Activated CD4-positive, alpha-beta T cell treated with anti-CD3 and anti-CD28 coated beads, Interleukin-2, amount 50 U/mL, for 24 hours (primary cell): ENCODE measurements around the gene GH2.
"Not testable (repeated sequence)": the region's sequence is repeated elsewhere in the genome, so short reads cannot be mapped to it uniquely, and the experiment has no call there.

ENCODE experiments used
- DNase-seq, 2 donors: peaks; one replicate each; pipeline ENCODE4 v3.0.0-alpha.2; 2020; ENCODE audit warnings: low read depth in 1 of 2, low spot score in 1 of 2

Gene GH2

DNA sequence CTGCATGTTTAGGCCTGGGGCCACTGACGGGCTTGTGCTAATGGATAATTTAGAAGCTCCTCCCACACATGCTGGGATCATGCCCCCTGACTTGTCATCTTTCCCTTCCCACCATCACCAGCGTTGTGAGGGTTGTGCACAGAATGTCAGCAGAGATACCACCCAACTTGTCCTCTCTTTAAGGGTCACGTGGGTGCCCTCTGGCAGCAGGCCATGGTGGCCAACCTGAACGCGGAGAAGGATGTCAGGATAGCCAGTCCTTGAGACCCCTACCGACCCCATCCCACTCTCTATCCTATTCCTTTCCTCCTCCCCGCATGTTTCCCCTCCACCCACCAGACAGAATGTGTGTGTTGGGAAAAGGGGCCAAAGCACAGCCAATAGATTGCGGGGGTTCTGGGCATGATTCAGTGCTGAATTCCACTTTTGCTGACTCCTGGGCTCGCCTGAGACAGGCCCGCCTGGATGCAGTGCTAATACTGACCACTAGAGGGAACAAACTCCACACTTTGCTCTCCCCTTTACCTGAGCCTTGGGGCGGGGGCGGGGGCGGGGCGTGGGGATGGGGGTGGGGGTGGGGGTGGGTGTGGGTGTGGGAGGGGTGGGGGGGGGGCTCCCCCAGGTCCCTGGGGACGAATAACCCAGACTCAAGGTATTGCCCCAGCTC is at the start of gene GH2:
Gene GH2, minus strand, starts transcription at position 10 of the 667 bp plus-strand sequence. CDS start 143 bp downstream, outside the sequence.
- DNase-seq: peak; percentile 42 to 59

GRCh38 chr17:63930951-63931575 is 49.3 kb upstream of the GH2 start:
- no peak for DNase-seq

DNA sequence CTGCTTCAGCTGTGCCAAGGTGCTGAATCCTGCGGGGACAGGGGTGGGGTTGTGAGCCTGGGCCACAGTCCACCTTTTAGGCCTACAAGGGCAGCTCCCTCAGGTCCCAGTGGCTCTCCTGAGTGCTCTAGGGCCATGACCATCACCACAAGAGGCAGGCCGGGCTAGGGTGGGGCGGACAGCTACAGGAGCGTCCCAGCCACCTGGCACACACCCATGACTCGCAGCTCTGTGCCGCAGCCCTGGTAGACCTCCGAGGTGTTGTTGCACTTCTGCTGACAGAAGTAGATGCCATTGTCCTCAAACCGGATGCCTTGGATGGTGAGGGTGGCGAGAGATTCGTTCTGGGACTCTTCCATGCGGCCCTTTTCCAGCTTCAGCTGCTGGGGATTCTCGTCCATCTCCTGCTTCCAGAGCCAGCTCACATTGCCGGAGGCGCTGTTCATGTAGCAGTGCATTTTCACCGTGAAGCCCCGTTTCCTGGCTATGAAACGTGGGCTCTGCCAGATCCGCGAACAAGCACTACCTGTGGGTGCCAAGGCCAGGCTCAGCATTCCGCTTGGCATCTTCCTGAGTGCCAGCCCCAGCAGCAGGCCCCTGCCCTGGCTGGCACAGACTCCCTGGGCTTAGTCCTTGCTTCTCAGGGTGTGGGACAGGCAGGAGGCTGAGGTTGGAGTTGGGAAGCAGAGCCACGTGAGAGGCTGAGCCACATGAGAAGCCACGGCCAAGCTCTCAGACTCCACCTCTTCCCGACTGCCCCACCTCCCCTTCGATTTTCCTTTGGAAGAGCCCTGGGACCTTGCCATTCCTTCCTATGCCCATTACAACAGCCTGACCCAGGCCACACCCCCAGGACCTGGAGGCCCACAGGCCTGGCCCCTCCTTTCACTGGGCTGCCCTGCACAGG is 48.4 kb upstream of the GH2 start:
- DNase-seq: no peak

GRCh38 chr17:63928966-63929695 is 47.4 kb upstream of the GH2 start:
- no peak for DNase-seq

DNA sequence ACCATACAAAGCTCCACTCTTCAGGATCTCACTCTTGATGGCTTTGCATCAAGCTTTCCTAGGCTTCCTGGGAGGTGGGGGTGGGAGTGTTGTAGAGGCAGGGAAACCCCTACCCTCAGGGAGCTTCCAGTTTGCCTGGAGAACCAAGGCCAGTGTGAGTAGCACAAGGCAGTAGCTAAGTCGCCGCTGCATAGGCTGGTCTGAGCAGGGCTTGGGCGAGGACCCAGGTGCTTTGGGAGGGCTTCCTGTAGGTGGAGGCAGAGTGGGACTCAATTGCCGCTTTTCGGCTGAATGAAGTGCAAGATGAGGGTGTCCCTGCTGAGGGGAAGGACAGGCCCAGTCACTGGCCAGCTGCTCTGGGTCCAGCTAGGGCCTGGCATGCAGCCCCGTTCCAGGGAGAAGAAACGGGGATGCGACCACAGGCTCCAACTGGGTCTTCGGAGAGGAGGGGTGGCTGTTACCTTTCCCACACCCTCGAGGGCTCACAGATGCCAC is 46.5 kb upstream of the GH2 start:
- DNase-seq: no peak

GRCh38 chr17:63927464-63928171 is 45.9 kb upstream of the GH2 start:
- no peak for DNase-seq

DNA sequence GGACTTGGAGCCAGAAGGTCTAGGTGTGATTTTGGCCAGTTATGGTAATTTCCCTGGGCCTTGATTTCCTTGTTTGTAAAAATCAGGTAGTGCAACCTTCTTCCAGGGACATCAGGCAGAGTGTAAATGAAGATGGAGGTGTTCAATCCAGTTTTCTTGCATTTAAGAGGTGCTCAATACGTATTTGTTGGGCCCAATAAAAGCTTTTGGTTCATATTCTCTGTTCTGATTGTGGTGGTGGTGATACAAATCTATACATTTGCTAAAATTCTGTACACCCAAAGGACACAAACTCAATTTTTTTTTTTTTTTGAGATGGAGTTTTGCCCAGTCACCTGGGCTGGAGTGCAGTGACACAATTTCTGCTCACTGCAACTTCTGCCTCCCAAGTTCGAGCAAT is 44.4 kb upstream of the GH2 start:
- no peak for DNase-seq

DNA sequence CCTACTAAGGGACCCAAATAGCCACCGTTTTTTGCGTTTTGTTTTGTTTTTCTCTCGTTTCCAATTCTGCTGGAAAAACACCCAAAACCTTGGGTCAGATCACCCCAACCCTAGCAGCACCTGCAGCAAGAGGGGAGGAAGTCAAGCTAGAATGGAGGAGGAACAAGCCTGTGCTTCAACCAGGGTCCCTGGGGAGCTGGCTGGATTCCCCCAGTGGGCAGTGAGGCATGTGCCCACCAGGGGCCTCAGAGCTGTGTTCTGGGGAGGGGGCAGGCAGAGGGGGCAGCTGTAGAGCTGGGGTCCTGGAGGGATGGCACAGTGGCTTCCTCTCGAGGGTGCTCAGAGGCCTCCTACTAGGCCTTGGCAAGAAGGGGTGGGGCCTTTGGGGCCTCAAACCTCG is 43.9 kb upstream of the GH2 start:
- DNase-seq: no peak

DNA sequence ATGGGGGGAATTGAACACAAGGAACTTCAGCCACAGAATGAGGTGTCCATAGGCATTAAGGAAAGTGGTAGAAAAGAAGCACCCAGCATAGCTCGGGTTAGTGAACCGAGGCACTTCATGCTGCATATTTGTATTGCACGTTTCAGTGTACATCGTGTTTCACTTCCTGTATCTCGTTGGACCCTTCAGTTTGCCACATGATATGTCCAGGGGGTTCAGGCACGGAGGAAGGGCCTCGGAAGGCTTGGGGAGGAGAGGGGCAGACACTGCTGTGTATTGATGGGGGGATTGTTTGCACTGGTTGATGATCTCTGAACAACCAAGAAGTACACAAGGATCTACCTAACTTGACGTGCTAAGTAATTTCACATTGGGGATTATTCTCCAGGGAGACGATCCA is 40.7 kb upstream of the GH2 start:
- DNase-seq: not testable (repeated sequence)

DNA sequence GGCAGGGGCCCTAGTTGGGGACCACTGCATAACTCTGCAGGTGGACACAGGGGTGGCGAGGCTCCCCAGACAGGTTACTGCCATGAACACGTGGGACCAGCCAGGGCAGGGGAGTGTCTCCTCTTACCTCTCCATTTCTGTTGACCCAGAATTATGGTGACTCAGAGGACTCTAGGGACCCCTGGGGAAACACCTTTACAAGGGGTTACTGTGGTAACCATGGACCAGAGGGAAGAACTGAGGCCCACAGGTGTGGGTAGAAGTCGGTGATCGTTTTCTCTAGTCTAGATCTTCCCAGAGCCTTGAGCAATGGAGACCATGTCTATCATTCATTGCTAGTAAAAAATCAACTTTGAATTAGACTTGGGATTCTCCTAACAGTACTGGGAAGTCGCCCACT is 39.0 kb upstream of the GH2 start:
- not testable (repeated sequence) for DNase-seq

DNA sequence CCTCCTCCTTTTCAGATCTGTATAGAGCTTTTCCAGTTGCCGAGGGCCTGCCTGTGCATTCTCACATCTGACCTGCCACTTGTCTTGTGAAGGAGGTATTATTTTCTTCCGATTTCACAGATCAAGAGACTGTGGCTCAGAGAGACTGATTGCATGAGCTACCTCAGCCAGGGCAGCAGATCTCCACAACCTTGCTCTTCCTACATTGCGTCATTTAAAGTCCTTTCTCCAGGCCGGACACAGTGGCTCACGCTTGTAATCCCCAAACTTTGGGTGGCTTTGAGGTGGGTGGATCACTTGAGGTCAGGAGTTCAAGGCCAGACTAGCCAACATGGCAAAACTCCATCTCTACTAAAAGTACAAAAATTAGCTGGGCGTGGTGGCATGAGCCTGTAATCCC is 38.3 kb upstream of the GH2 start:
- not testable (repeated sequence) for DNase-seq

GRCh38 chr17:63919311-63919723 is 37.6 kb upstream of the GH2 start:
- peak; percentile 50 to 61 for DNase-seq

- DNase-seq: not testable (repeated sequence)
These were observed 37.1 kb upstream of the GH2 start, which contains the start of gene GH1 for GRCh38 chr17:63918789-63919305. TSS of gene GH1 (minus strand) at chr17:63918839. CDS start at chr17:63918776, 63 bp downstream.

GRCh38 chr17:63918305-63918704 is 36.6 kb upstream of the GH2 start:
- DNase-seq: no peak

DNA sequence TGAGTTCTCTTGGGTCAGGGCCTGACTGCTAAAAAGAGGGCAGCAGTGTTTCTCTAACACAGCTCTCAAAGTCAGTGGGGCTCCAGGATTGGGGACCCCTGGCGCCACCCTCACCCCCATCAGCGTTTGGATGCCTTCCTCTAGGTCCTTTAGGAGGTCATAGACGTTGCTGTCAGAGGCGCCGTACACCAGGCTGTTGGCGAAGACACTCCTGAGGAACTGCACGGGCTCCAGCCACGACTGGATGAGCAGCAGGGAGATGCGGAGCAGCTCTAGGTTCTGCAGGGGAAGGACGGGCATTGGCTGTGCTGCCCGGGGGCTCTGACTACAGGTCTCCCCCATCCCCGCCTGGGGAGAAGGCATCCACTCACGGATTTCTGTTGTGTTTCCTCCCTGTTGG is 35.9 kb upstream of the GH2 start:
- no peak for DNase-seq

GRCh38 chr17:63917206-63917605 is 35.5 kb upstream of the GH2 start:
- DNase-seq: not testable (repeated sequence)

- no peak for DNase-seq
These were observed 34.9 kb upstream of the GH2 start for GRCh38 chr17:63916566-63917185.

- not testable (repeated sequence) for DNase-seq
These were observed 34.0 kb upstream of the GH2 start for GRCh38 chr17:63915753-63916152.

GRCh38 chr17:63914471-63914870 is 32.7 kb upstream of the GH2 start:
- no peak for DNase-seq
